NCI-H1105 (cell line): ENCODE data around the gene PHOX2B.
"Not testable (repeated sequence)": the region's sequence is repeated elsewhere in the genome, so short reads cannot be mapped to it uniquely, and the experiment has no call there.

Experiments
- DNase-seq: peaks from one replicate; lab custom pipeline; 2025; lab: John Stamatoyannopoulos, UW

The PHOX2B gene

GRCh38 chr4:41712425-41712824, 36.1 kb downstream of the PHOX2B start:
- DNase-seq, result no peak

DNA sequence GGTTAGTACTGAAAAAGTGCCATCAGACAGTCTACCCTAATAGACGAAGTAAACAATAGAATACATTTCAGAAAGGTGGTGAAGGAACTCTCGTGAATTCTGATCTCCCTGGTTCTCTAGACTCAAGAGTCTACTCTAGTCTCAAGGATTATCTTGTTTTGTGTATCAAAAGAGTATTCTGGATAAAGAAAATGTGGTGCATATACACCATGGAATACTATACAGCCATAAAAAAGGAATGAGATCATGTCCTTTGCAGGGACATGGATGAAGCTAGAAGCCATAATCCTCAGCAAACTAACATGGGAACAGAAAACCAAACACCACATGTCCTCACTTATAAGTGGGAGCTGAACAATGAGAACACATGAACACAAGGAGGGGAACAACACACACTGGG, 36.9 kb downstream of the PHOX2B start:
- not testable (repeated sequence) for DNase-seq

- peak; percentile 51 for DNase-seq
Observed at GRCh38 chr4:41709844-41710481, 38.6 kb downstream of the PHOX2B start.

GRCh38 chr4:41703785-41704184, 44.7 kb downstream of the PHOX2B start:
- no peak for DNase-seq

DNA sequence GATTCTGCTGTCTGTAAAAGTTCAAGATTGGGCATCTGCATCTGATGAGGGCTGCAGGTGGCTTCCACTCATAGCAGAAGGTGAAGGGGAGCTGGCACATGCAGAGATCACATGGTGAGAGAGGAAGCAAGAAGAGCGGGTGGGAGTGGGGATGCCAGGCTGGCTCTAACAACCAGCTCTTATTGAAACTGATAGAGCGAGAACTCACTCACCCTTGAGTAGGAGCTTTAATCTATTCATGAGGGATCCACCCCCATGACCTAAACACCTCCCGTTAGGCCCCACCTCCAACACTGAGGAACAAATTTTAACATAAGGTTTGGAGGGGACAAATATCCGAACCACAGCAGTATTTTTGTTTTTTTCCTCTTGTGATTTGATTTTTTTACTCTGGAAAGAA, 45.8 kb downstream of the PHOX2B start:
- no peak for DNase-seq

DNA sequence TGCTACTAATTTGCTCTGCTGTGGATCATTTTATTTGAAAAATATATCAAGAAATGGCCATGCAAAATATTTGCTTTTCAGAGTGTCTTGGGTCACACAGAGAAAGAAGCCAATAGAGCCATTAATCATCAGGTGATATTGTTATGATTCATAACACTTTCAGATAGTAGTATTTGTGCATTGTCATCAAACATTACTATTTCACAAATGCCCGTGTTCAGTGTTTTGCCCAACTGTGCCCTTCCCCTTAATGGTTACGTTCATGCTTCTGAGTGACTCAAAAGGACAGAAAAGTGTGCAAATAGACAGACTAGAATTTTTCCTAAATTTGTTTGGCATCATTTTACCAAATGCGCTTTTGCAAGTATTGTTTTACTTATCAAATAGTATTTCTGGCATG, 46.5 kb downstream of the PHOX2B start:
- no peak for DNase-seq

GRCh38 chr4:41696763-41697162, 51.8 kb downstream of the PHOX2B start:
- no peak for DNase-seq

DNA sequence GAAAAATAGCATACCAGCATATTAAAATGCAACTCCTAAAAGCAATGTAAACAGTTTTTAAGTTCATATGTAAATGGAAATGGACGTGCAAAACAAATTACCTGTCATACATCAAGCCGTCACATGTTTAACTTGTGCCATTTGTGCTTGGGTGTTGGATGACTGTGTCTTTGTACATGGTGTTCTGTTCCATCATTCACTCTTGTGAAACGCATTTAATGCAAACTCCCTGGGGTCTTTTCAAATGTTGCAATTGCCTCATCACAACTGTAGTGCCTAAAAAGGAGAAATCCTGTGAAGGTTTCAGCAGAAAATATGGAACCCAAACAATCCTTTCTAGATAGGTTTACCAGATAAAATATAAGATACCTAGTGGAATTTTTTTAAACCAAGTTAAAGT, 52.4 kb downstream of the PHOX2B start:
- DNase-seq, result no peak
